Upper lobe of left lung (tissue), 6 donors: ENCODE data around the gene VAV2. TPM values are rescaled to one million over a fixed set of nuclear protein-coding genes. Genes with fewer than 3 reads are reported as not detected.

Source experiments
- ATAC-seq, 2 donors: fragments of 200-7000 bp; cut with Tn5 transposase; one replicate each; pipeline ENCODE4 v1.9.1; 2022; ENCODE audit warnings: mild to moderate bottlenecking in 2 of 2, moderate library complexity in 2 of 2; ENCODE audit not compliant: low FRiP score in 2 of 2
- DNase-seq, 2 donors: peaks; one replicate each; pipeline ENCODE4 v3.0.0-alpha.2; 2019 to 2020
- H3K27ac ChIP-seq, 4 donors: fragments of 200-600 bp; sonication (generic); one replicate each; pipeline ENCODE4 v1.5.1; 2016 to 2019
- H3K27me3 ChIP-seq, 4 donors: fragments of 200-600 bp; sonication (generic); one replicate each; pipeline ENCODE4 v1.5.1; 2017 to 2019
- H3K36me3 ChIP-seq, 4 donors: fragments of 200-600 bp; sonication (generic); one replicate each; pipeline ENCODE4 v1.5.1; 2016 to 2019
- H3K4me1 ChIP-seq, 4 donors: fragments of 200-600 bp; sonication (generic); one replicate each; pipeline ENCODE4 v1.5.1; 2018 to 2019
- H3K4me3 ChIP-seq, 4 donors: fragments of 200-600 bp; sonication (generic); one replicate each; pipeline ENCODE4 v1.5.1; 2017 to 2019; ENCODE audit warnings: mild to moderate bottlenecking in 2 of 4, moderate library complexity in 1 of 4
- H3K9me3 ChIP-seq, 4 donors: fragments of 200-600 bp; sonication (generic); one replicate each; pipeline ENCODE4 v1.5.1; 2018 to 2019
- CTCF ChIP-seq, 6 experiments: fragments of 450-650 bp in 4 of 6; fragments of 200-600 bp in 2 of 6; sonication (generic) in 2 of 6; IDR thresholded peaks; one replicate each; pipeline ENCODE4 v1.5.1; 2016 to 2019; ENCODE audit warnings: antibody characterized with exemption in 6 of 6
- EP300 ChIP-seq, 4 donors: sonication (generic); formaldehyde crosslinking; IDR thresholded peaks; one replicate each; pipeline ENCODE4 v1.5.1; 2017; ENCODE audit warnings: antibody characterized with exemption in 4 of 4, control low read depth in 2 of 4
- POLR2A ChIP-seq, 4 donors: fragments of 450-650 bp; IDR thresholded peaks; one replicate each; pipeline ENCODE4 v1.5.1; 2016 to 2017; ENCODE audit warnings: antibody characterized with exemption in 4 of 4, mild to moderate bottlenecking in 2 of 4
- POLR2AphosphoS5 ChIP-seq, 2 donors: sonication (generic); formaldehyde crosslinking; IDR thresholded peaks; one replicate each; pipeline ENCODE4 v1.5.1; 2017; ENCODE audit warnings: antibody characterized with exemption in 2 of 2
- WGBS, 2 donors: methylation state at CpG; one replicate each; pipeline ENCODE4 v1.1.5; 2017 to 2018; 5-methylcytosine and 5-hydroxymethylcytosine counted together
- total RNA-seq, 6 donors: library from RNA; depleted of rRNA in 4 of 6; stranded (reverse); fragments of >200 nt in 4 of 6; gene quantifications; one replicate each; pipeline versions ENCODE4 v1.1.0 to v1.2.1, GENCODE V29; 2016 to 2021
- donor health status: DM: no; HTN: no; CAD: no; lungs with moderate emphysema.
- donor health status: DM: no; HTN: yes; CAD: no; lungs with severe emphysema.

VAV2 gene
- total RNA-seq, 6 donors from 2014 or later = 12.0 to 38.8 (median 22.0) TPM

DNA sequence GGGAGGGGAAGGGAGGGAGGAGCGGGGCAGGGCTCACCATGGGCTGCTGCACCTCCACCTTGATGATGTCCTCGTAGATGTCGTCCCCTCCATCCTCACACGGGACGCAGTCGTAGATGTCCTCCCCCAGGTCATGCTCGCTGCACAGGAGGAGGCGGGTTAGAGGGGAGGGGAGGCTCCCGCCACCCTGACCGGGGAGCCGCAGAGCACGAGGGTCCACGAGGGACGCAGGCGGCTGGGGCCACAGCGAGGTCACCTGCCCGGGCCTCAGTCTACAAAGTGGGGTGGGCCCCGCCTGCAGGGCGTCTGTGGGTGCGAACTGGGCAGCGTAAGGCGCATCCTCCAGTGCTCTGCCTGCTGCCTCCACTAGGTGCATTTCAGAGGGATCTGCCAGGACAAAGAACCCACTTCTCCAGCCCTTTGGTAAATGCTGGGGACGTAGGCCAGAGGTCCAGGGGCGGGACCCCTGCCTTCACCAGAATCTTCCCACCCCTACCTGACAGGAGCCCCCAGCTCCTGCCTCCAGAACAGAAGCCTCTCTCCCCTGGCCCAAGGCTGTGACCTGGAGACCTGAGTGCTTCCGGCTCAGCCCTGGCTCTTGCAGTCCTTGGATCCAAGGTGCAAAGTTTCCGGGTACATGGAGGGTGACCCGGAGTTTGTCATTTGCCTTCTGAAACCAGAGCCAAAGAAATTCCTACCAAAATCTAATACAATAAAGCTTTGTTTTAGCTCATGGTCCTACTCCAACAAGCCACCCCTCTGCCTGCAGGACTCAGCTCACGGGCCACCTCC lies 179.9 kb downstream of the VAV2 start:
- DNase-seq (peak in 1 of 2 donors; percentile 68), ATAC-seq (no peak)
- WGBS, 2 donors = 91 to 95% methylated on average over 14 to 26 of the region's 28 CpGs

GRCh38 chr9:133811471-133811870 lies 180.7 kb downstream of the VAV2 start:
- Histone ChIP-seq H3K4me1 (no peaks in the 10 kb centered on the region), H3K36me3 (peaks cover 0 to 41% (median 22%) of the 10 kb centered on the region in 4 donors), H3K9me3 (no peaks in the 10 kb centered on the region), H3K27ac (no peak overlapping the region), H3K4me3 (no peak overlapping the region), H3K27me3 (no peaks in the 10 kb centered on the region)
- 84 to 99% methylated on average over 13 of the region's 13 CpGs for WGBS, 2 donors
- TF ChIP-seq EP300 (IDR thresholded peaks at IDR 0.05) (no peak), POLR2A (IDR thresholded peaks at IDR 0.05) (no peak), CTCF (IDR thresholded peaks at IDR 0.05) (no peak), POLR2AphosphoS5 (IDR thresholded peaks at IDR 0.05) (no peak)
- no peak for DNase-seq
- ATAC-seq = no peak

More for the DNA sequence above, 179.9 kb downstream of the VAV2 start:
- Histone ChIP-seq H3K27ac (no peak overlapping the region), H3K36me3 (peaks cover 0 to 33% (median 14%) of the 10 kb centered on the region in 4 donors), H3K4me3 (no peak overlapping the region), H3K4me1 (no peaks in the 10 kb centered on the region), H3K9me3 (no peaks in the 10 kb centered on the region), H3K27me3 (no peaks in the 10 kb centered on the region)
- no peak for TF ChIP-seq CTCF (IDR thresholded peaks at IDR 0.05)
- TF ChIP-seq POLR2AphosphoS5 (IDR thresholded peaks at IDR 0.05) = no peak
- no peak for TF ChIP-seq POLR2A (IDR thresholded peaks at IDR 0.05)
- TF ChIP-seq EP300 (IDR thresholded peaks at IDR 0.05) = no peak

DNA sequence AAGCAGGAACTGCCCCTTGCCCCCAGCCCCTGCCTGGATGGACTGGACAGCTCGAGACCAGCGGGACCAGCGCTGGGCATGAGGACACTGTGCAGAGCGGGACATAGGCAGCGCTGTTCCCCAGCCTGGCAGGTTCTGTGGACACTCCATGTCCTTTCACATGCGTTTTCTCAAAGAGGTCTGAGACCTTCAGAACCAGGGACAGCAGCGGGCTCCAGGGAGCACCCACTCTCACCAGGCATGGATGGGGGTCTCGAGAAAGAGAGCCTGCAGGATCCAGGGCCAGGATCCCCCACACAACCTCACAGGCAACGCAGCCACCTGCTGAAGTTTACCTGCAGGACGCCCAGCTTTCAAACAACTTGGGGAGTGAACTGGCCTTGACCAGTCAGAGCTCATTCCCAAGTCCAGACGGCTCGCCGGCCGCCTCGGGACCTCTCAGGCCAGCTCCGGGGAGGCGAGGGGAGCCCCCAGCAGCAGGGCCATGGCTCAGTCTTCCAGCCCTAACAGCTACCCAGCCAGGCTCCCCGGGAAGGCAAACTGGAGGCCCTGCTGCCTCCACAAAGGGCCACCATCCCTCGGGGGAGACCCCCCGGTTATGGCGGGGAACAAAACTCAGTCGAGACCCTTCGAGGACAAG lies 181.4 kb downstream of the VAV2 start:
- H3K4me1 ChIP-seq = no peaks in the 10 kb centered on the region
- WGBS, 2 donors = 90 to 91% methylated on average over 4 to 19 of the region's 23 CpGs
- H3K27ac ChIP-seq = no peak overlapping the region
- peak in 1 of 2 donors; percentile 72 for DNase-seq
- no peaks in the 10 kb centered on the region for H3K9me3 ChIP-seq
- H3K27me3 ChIP-seq = no peaks in the 10 kb centered on the region
- no peak for ATAC-seq
- H3K4me3 ChIP-seq = no peak overlapping the region
- TF ChIP-seq CTCF (IDR thresholded peaks at IDR 0.05) = no peak
- TF ChIP-seq POLR2AphosphoS5 (IDR thresholded peaks at IDR 0.05) = no peak
- TF ChIP-seq EP300 (IDR thresholded peaks at IDR 0.05) = no peak
- TF ChIP-seq POLR2A (IDR thresholded peaks at IDR 0.05) = no peak
- H3K36me3 ChIP-seq = peaks cover 0 to 49% (median 26%) of the 10 kb centered on the region in 4 donors

GRCh38 chr9:133809335-133809734 lies 182.8 kb downstream of the VAV2 start:
- ATAC-seq (no peak), DNase-seq (no peak)
- TF ChIP-seq POLR2AphosphoS5 (IDR thresholded peaks at IDR 0.05) (no peak), POLR2A (IDR thresholded peaks at IDR 0.05) (no peak), EP300 (IDR thresholded peaks at IDR 0.05) (no peak), CTCF (IDR thresholded peaks at IDR 0.05) (no peak)
- H3K27ac ChIP-seq = no peak overlapping the region
- H3K27me3 ChIP-seq = no peaks in the 10 kb centered on the region
- no peak overlapping the region for H3K4me3 ChIP-seq
- H3K36me3 ChIP-seq = peaks cover 0 to 59% (median 26%) of the 10 kb centered on the region in 4 donors
- H3K4me1 ChIP-seq = no peaks in the 10 kb centered on the region
- H3K9me3 ChIP-seq = no peaks in the 10 kb centered on the region
- WGBS, 2 donors = 78 to 93% methylated on average over 3 to 7 of the region's 7 CpGs
